Measurements from ENCODE around the gene DIS3L. TPM values are rescaled to one million over a fixed set of nuclear protein-coding genes. Genes with fewer than 3 reads are reported as not detected.
"Not testable (repeated sequence)": the region's sequence is repeated elsewhere in the genome, so short reads cannot be mapped to it uniquely, and the experiment has no call there.

The DIS3L gene
- polyA plus RNA-seq, 2 donors = 7.1 to 9.4 TPM

- no peaks in the 10 kb centered on the region for H3K4me1 ChIP-seq (ENCODE audit: control insufficient read depth in 2 of 2, insufficient read depth in 2 of 2, low read length in 1 of 2)
- H3K4me3 ChIP-seq (ENCODE audit: low read depth in 1 of 2, low read length in 2 of 2) = no peak overlapping the region
- H3K27ac ChIP-seq (ENCODE audit: low read depth in 2 of 2, low read length in 1 of 2) = no peak overlapping the region
- H3K9me3 ChIP-seq (ENCODE audit: control insufficient read depth in 2 of 2, insufficient read depth in 1 of 2, low read depth in 1 of 2, low read length in 1 of 2) = no peaks in the 10 kb centered on the region
- 89 to 90% methylated on average over 7 of the region's 7 CpGs for WGBS, 2 donors
- no peaks in the 10 kb centered on the region for H3K27me3 ChIP-seq (ENCODE audit: control insufficient read depth in 1 of 2, insufficient read depth in 2 of 2, low read length in 2 of 2)
- H3K36me3 ChIP-seq (ENCODE audit: control insufficient read depth in 2 of 2, insufficient read depth in 2 of 2, low read length in 1 of 2) = no peaks in the 10 kb centered on the region
Observed at GRCh38 chr15:66378814-66379430, 85.6 kb downstream of the DIS3L start.

GRCh38 chr15:66381376-66381775 lies 88.0 kb downstream of the DIS3L start:
- H3K9me3 ChIP-seq (ENCODE audit: control insufficient read depth in 2 of 2, insufficient read depth in 1 of 2, low read depth in 1 of 2, low read length in 1 of 2); H3K36me3 ChIP-seq (ENCODE audit: control insufficient read depth in 2 of 2, insufficient read depth in 2 of 2, low read length in 1 of 2); H3K4me1 ChIP-seq (ENCODE audit: control insufficient read depth in 2 of 2, insufficient read depth in 2 of 2, low read length in 1 of 2); H3K27ac ChIP-seq (ENCODE audit: low read depth in 2 of 2, low read length in 1 of 2); H3K4me3 ChIP-seq (ENCODE audit: low read depth in 1 of 2, low read length in 2 of 2); H3K27me3 ChIP-seq (ENCODE audit: control insufficient read depth in 1 of 2, insufficient read depth in 2 of 2, low read length in 2 of 2): not testable (repeated sequence)
- 98 to 100% methylated on average over 2 of the region's 2 CpGs for WGBS, 2 donors

Other genes starting within 250 kb of the DIS3L start
- gene MEGF11, start 39.8 kb upstream of the DIS3L start, polyA plus RNA-seq = not detected
- 1 to 10 TPM; 6.3 to 7.7 TPM for gene TIPIN, start 63.1 kb downstream of the DIS3L start, polyA plus RNA-seq
- gene MAP2K1, start 93.3 kb downstream of the DIS3L start, polyA plus RNA-seq = 10 to 100 TPM; 34.5 to 68.1 TPM
- 10 to 100 TPM; 18.5 to 25.1 TPM for gene SNAPC5, start 204.2 kb downstream of the DIS3L start, polyA plus RNA-seq
- 1,000 to 10,000 TPM; 2,290 to 3,299 TPM for gene RPL4, start 211.3 kb downstream of the DIS3L start, polyA plus RNA-seq
- 1 to 10 TPM; 4.5 to 7.9 TPM for gene ZWILCH, start 211.8 kb downstream of the DIS3L start, polyA plus RNA-seq